DLD1 (cell line): ENCODE results near the gene SFT2D3.

ENCODE experiments used
- in situ Hi-C: cut with HindIII; loops from 2 replicates; pipeline ENCODE4 v1.10.0; 2017; ENCODE audit warnings: low sequenced_read_pairs

The SFT2D3 gene

GRCh38 chr2:127681288-127681804 is 20.0 kb upstream of the SFT2D3 start:
- in situ Hi-C loops = no loop called here

- in situ Hi-C loops = no loop called here
Measured at GRCh38 chr2:127681976-127682857, 19.1 kb upstream of the SFT2D3 start.

GRCh38 chr2:127683056-127683455 is 18.2 kb upstream of the SFT2D3 start:
- in situ Hi-C loops = no loop called here

GRCh38 chr2:127683757-127684156 is 17.5 kb upstream of the SFT2D3 start:
- in situ Hi-C loops = no loop called here

- in situ Hi-C loops = no loop called here
Measured at GRCh38 chr2:127685410-127686080, 15.8 kb upstream of the SFT2D3 start.

- in situ Hi-C loops = no loop called here
Measured at GRCh38 chr2:127688405-127688804, 12.9 kb upstream of the SFT2D3 start.

- in situ Hi-C loops = no loop called here
Measured at GRCh38 chr2:127690696-127691095, 10.6 kb upstream of the SFT2D3 start.

- in situ Hi-C loops = no loop called here
Measured at GRCh38 chr2:127694986-127695385, 6.3 kb upstream of the SFT2D3 start.

GRCh38 chr2:127695491-127696472 is 5.5 kb upstream of the SFT2D3 start:
- in situ Hi-C loops = no loop called here

GRCh38 chr2:127697482-127698180 is 3.7 kb upstream of the SFT2D3 start:
- in situ Hi-C loops = no loop called here

GRCh38 chr2:127698553-127699355 is 2.5 kb upstream of the SFT2D3 start:
- in situ Hi-C loops = no loop called here

- in situ Hi-C loops = no loop called here
Measured at GRCh38 chr2:127700527-127701192, 637 bp upstream of the SFT2D3 start.

GRCh38 chr2:127701651-127702394 is 526 bp downstream of the SFT2D3 start:
- in situ Hi-C loops = no loop called here

- in situ Hi-C loops = no loop called here
Measured at GRCh38 chr2:127702395-127703009, 1.2 kb downstream of the SFT2D3 start.

- in situ Hi-C loops = no loop called here
Measured at GRCh38 chr2:127703282-127703681, 2.0 kb downstream of the SFT2D3 start.

GRCh38 chr2:127704641-127705390 is 3.5 kb downstream of the SFT2D3 start:
- in situ Hi-C loops = loop anchor here (5.0 kb wide), 1 partner anchor 72 kb away; no protein-coding TSS in a partner anchor
